ENCODE measurements around the gene IFNL3.

IFNL3 gene

GRCh38 chr19:39212375-39212742 lies 32.4 kb downstream of the IFNL3 start:
- peak; percentile 62 for DNase-seq

- no peak for DNase-seq
These were observed 33.0 kb downstream of the IFNL3 start for GRCh38 chr19:39211731-39212374.

- DNase-seq, result no peak
These were observed 35.6 kb downstream of the IFNL3 start for GRCh38 chr19:39209196-39209595.

- DNase-seq, result no peak
These were observed 36.5 kb downstream of the IFNL3 start for GRCh38 chr19:39208175-39208795.

GRCh38 chr19:39207293-39207836 lies 37.4 kb downstream of the IFNL3 start:
- DNase-seq, result no peak

- DNase-seq, result no peak
These were observed 38.7 kb downstream of the IFNL3 start for GRCh38 chr19:39206122-39206521.

- no peak for DNase-seq
These were observed 39.4 kb downstream of the IFNL3 start for GRCh38 chr19:39205449-39205764.

GRCh38 chr19:39203372-39204341 lies 41.1 kb downstream of the IFNL3 start, which contains the start of gene SYCN:
Gene SYCN, minus strand, starts transcription at chr19:39204263. Its CDS starts 9 bp downstream, at chr19:39204254.
- no peak for DNase-seq

GRCh38 chr19:39202998-39203355 lies 41.8 kb downstream of the IFNL3 start:
- no peak for DNase-seq

GRCh38 chr19:39200803-39201115 lies 44.0 kb downstream of the IFNL3 start:
- peak; percentile 50 for DNase-seq

- no peak for DNase-seq
These were observed 44.6 kb downstream of the IFNL3 start for GRCh38 chr19:39200066-39200802.

- peak; percentile 38 for DNase-seq
These were observed 45.8 kb downstream of the IFNL3 start for GRCh38 chr19:39199025-39199424.

- no peak for DNase-seq
These were observed 47.0 kb downstream of the IFNL3 start for GRCh38 chr19:39197808-39198207.

- peak; percentile 27 for DNase-seq
These were observed 47.8 kb downstream of the IFNL3 start, which contains the start of gene NCCRP1 for GRCh38 chr19:39196860-39197562. Gene NCCRP1, plus strand, starts transcription at chr19:39196964. Its CDS starts 19 bp downstream, at chr19:39196983.

- peak; percentile 25 for DNase-seq
These were observed 48.5 kb downstream of the IFNL3 start for GRCh38 chr19:39196320-39196719.

- DNase-seq, result no peak
These were observed 49.1 kb downstream of the IFNL3 start for GRCh38 chr19:39195755-39196154.

GRCh38 chr19:39194832-39195542 lies 49.8 kb downstream of the IFNL3 start:
- peak; percentile 55 for DNase-seq

GRCh38 chr19:39193803-39194202 lies 51.0 kb downstream of the IFNL3 start:
- DNase-seq, result peak; percentile 38
